ENCODE data around the gene UBR1. TPM values are rescaled to one million over a fixed set of nuclear protein-coding genes. Genes with fewer than 3 reads are reported as not detected.

The UBR1 gene
- total RNA-seq, 1 experiment from 2014 or later = 17.9 TPM

DNA sequence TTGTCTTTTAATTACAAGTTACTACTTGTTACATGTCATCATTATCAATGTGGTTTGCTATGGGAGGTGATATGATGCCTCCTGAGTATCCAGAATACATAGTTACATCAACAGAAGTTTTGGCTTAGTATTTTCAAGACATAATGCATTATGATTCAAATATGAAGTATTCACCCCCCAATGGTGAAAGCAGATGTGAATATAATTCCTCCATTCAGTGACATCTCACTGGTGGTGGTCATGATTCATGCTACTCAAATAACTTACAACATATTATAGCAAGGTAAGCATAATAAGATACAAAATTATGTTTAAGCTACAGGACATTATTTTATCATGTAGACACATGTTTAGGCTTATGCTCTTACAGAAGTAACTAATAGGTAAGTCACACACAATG lies 150.3 kb downstream of the UBR1 start:
- ChIA-PET POLR2A (no interaction called here), RAD21 (ENCODE audit: low non-redundant PET in 1 of 2, low total read pairs in 2 of 2, uncharacterized antibody in 2 of 2, unreplicated experiment in 2 of 2) (no interaction called here), CTCF (no interaction called here)
- TF ChIP-seq, protein P1, sequence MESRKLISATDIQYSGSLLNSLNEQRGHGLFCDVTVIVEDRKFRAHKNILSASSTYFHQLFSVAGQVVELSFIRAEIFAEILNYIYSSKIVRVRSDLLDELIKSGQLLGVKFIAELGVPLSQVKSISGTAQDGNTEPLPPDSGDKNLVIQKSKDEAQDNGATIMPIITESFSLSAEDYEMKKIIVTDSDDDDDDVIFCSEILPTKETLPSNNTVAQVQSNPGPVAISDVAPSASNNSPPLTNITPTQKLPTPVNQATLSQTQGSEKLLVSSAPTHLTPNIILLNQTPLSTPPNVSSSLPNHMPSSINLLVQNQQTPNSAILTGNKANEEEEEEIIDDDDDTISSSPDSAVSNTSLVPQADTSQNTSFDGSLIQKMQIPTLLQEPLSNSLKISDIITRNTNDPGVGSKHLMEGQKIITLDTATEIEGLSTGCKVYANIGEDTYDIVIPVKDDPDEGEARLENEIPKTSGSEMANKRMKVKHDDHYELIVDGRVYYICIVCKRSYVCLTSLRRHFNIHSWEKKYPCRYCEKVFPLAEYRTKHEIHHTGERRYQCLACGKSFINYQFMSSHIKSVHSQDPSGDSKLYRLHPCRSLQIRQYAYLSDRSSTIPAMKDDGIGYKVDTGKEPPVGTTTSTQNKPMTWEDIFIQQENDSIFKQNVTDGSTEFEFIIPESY (IDR thresholded peaks at IDR 0.05; ENCODE audit: extremely low read depth, insufficient replicate concordance, low read length) = no peak
- TF ChIP-seq SIN3A (IDR thresholded peaks at IDR 0.05; ENCODE audit: low read depth) = no peak
- TF ChIP-seq RAD21 (IDR thresholded peaks at IDR 0.05; ENCODE audit: low read depth) = no peak
- TF ChIP-seq JUND (IDR thresholded peaks at IDR 0.05) = no peak
- no peak for TF ChIP-seq EZH2 (IDR thresholded peaks at IDR 0.05)
- no peak for TF ChIP-seq SRF (IDR thresholded peaks at IDR 0.05; ENCODE audit: low read depth)
- no peak for TF ChIP-seq EGR1 (IDR thresholded peaks at IDR 0.05; ENCODE audit: low read depth)
- no peak for TF ChIP-seq ELF1 (IDR thresholded peaks at IDR 0.05; ENCODE audit: borderline replicate concordance, low read depth)
- no peak for TF ChIP-seq ZNF274 (IDR thresholded peaks at IDR 0.05; ENCODE audit: low read depth, low read length)
- no peak for TF ChIP-seq TCF7L2 (IDR thresholded peaks at IDR 0.05; ENCODE audit: borderline replicate concordance, extremely low read depth, insufficient read depth, insufficient read length)
- no peak for TF ChIP-seq POLR2A (IDR thresholded peaks at IDR 0.05; ENCODE audit: borderline replicate concordance, extremely low read depth, insufficient read depth, insufficient read length)
- TF ChIP-seq, protein P2, sequence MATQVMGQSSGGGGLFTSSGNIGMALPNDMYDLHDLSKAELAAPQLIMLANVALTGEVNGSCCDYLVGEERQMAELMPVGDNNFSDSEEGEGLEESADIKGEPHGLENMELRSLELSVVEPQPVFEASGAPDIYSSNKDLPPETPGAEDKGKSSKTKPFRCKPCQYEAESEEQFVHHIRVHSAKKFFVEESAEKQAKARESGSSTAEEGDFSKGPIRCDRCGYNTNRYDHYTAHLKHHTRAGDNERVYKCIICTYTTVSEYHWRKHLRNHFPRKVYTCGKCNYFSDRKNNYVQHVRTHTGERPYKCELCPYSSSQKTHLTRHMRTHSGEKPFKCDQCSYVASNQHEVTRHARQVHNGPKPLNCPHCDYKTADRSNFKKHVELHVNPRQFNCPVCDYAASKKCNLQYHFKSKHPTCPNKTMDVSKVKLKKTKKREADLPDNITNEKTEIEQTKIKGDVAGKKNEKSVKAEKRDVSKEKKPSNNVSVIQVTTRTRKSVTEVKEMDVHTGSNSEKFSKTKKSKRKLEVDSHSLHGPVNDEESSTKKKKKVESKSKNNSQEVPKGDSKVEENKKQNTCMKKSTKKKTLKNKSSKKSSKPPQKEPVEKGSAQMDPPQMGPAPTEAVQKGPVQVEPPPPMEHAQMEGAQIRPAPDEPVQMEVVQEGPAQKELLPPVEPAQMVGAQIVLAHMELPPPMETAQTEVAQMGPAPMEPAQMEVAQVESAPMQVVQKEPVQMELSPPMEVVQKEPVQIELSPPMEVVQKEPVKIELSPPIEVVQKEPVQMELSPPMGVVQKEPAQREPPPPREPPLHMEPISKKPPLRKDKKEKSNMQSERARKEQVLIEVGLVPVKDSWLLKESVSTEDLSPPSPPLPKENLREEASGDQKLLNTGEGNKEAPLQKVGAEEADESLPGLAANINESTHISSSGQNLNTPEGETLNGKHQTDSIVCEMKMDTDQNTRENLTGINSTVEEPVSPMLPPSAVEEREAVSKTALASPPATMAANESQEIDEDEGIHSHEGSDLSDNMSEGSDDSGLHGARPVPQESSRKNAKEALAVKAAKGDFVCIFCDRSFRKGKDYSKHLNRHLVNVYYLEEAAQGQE (IDR thresholded peaks at IDR 0.05; ENCODE audit: low read depth) = no peak
- TF ChIP-seq, protein P3, sequence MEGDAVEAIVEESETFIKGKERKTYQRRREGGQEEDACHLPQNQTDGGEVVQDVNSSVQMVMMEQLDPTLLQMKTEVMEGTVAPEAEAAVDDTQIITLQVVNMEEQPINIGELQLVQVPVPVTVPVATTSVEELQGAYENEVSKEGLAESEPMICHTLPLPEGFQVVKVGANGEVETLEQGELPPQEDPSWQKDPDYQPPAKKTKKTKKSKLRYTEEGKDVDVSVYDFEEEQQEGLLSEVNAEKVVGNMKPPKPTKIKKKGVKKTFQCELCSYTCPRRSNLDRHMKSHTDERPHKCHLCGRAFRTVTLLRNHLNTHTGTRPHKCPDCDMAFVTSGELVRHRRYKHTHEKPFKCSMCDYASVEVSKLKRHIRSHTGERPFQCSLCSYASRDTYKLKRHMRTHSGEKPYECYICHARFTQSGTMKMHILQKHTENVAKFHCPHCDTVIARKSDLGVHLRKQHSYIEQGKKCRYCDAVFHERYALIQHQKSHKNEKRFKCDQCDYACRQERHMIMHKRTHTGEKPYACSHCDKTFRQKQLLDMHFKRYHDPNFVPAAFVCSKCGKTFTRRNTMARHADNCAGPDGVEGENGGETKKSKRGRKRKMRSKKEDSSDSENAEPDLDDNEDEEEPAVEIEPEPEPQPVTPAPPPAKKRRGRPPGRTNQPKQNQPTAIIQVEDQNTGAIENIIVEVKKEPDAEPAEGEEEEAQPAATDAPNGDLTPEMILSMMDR (IDR thresholded peaks at IDR 0.05 in 2 of 3, conservative IDR thresholded peaks at IDR 0.05 in 1 of 3; ENCODE audit: borderline replicate concordance in 1 of 3, insufficient read depth in 1 of 3, low read depth in 2 of 3, low read length in 2 of 3) = no peak
- no peak for TF ChIP-seq ZFX (IDR thresholded peaks at IDR 0.05)
- Histone ChIP-seq H3K79me2 (ENCODE audit: insufficient read depth, low read length) (no peaks in the 10 kb centered on the region), H3K9ac (ENCODE audit: low read length) (no peak overlapping the region), H4K20me1 (ENCODE audit: insufficient read depth) (no peaks in the 10 kb centered on the region), H3K4me3 (replicated peaks in 1 of 2; ENCODE audit: low read depth in 1 of 2, low read length in 2 of 2) (no peak overlapping the region), H2AFZ (ENCODE audit: low read depth, low read length, poor library complexity, severe bottlenecking) (no peak overlapping the region), H3K9me2 (ENCODE audit: insufficient read depth) (no peaks in the 10 kb centered on the region), H3K9me3 (ENCODE audit: control insufficient read depth in 1 of 2, insufficient read depth in 1 of 2, low read depth in 1 of 2, low read length in 2 of 2) (no peaks in the 10 kb centered on the region), H3K4me2 (ENCODE audit: low read length) (no peak overlapping the region), H3K27me3 (ENCODE audit: insufficient read depth, low read length) (no peaks in the 10 kb centered on the region), H3K4me1 (ENCODE audit: control insufficient read depth in 1 of 2, insufficient read depth in 2 of 2, low read length in 2 of 2) (peaks cover 2 to 11% of the 10 kb centered on the region in 2 experiments; a peak in 2 of 4 replicates), H3K36me3 (ENCODE audit: control insufficient read depth in 1 of 2, insufficient read depth in 2 of 2, low read length in 2 of 2) (peaks cover 7 to 22% of the 10 kb centered on the region in 2 experiments; a peak in 3 of 4 replicates), H3K27ac (ENCODE audit: low read depth, low read length) (no peak overlapping the region)
- ATAC-seq (no peak), DNase-seq (ENCODE audit: low read depth, low spot score) (no peak)
- intact Hi-C loops (cut with micrococcal nuclease) = no loop called here
- no TSS peak for BruUV-seq (replicated peaks)

Measured in HCT116 (cell line).